HL-60 (cell line): Measurements from ENCODE around the gene HRC.

Experiments used
- POLR2AphosphoS5 ChIP-seq: IDR thresholded peaks from 2 replicates; pipeline ENCODE4 v1.6.1; 2012; ENCODE audit warnings: low read depth
- SPI1 ChIP-seq: IDR thresholded peaks from 2 replicates; pipeline ENCODE4 v1.6.1; 2012; ENCODE audit warnings: low read depth, mild to moderate bottlenecking, borderline replicate concordance
- TF ChIP-seq, protein P1 (sequence below): IDR thresholded peaks from 2 replicates; pipeline ENCODE4 v1.6.1; 2012; ENCODE audit warnings: low read depth; ENCODE audit not compliant: insufficient replicate concordance
- TF ChIP-seq, protein P2 (sequence below): IDR thresholded peaks from one replicate; pipeline ENCODE4 v1.5.1; 2011; ENCODE audit warnings: low read length, control low read depth, inconsistent platforms; ENCODE audit not compliant: insufficient read depth

DNA sequence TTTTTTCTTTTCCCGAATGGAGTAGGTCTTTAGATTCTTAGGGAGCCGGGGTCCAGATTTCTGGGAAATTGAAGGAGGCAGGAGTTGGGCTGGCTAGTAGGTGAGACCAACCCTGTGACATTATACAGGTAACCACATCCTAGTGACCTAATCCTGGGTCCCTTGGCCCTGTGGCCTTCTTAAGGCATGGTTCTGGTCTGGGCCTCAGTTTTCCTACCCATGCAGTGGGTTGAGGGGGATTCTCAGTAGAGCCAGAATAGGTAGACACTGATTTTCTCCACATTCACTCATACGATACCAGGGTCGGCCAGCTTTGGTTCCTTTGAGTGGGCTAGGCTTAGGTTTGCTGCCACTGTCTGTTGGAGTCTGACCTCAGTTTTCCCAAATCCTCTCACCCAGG, 28.6 kb downstream of the HRC start:
- TF ChIP-seq POLR2AphosphoS5: no peak
- TF ChIP-seq, protein P1, sequence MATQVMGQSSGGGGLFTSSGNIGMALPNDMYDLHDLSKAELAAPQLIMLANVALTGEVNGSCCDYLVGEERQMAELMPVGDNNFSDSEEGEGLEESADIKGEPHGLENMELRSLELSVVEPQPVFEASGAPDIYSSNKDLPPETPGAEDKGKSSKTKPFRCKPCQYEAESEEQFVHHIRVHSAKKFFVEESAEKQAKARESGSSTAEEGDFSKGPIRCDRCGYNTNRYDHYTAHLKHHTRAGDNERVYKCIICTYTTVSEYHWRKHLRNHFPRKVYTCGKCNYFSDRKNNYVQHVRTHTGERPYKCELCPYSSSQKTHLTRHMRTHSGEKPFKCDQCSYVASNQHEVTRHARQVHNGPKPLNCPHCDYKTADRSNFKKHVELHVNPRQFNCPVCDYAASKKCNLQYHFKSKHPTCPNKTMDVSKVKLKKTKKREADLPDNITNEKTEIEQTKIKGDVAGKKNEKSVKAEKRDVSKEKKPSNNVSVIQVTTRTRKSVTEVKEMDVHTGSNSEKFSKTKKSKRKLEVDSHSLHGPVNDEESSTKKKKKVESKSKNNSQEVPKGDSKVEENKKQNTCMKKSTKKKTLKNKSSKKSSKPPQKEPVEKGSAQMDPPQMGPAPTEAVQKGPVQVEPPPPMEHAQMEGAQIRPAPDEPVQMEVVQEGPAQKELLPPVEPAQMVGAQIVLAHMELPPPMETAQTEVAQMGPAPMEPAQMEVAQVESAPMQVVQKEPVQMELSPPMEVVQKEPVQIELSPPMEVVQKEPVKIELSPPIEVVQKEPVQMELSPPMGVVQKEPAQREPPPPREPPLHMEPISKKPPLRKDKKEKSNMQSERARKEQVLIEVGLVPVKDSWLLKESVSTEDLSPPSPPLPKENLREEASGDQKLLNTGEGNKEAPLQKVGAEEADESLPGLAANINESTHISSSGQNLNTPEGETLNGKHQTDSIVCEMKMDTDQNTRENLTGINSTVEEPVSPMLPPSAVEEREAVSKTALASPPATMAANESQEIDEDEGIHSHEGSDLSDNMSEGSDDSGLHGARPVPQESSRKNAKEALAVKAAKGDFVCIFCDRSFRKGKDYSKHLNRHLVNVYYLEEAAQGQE: no peak
- TF ChIP-seq, protein P2, sequence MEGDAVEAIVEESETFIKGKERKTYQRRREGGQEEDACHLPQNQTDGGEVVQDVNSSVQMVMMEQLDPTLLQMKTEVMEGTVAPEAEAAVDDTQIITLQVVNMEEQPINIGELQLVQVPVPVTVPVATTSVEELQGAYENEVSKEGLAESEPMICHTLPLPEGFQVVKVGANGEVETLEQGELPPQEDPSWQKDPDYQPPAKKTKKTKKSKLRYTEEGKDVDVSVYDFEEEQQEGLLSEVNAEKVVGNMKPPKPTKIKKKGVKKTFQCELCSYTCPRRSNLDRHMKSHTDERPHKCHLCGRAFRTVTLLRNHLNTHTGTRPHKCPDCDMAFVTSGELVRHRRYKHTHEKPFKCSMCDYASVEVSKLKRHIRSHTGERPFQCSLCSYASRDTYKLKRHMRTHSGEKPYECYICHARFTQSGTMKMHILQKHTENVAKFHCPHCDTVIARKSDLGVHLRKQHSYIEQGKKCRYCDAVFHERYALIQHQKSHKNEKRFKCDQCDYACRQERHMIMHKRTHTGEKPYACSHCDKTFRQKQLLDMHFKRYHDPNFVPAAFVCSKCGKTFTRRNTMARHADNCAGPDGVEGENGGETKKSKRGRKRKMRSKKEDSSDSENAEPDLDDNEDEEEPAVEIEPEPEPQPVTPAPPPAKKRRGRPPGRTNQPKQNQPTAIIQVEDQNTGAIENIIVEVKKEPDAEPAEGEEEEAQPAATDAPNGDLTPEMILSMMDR: no peak
- TF ChIP-seq SPI1: no peak
